Neural cell (in vitro differentiated cells): ENCODE results near the gene FGGY. TPM values are rescaled to one million over a fixed set of nuclear protein-coding genes. Genes with fewer than 3 reads are reported as not detected.

Experiments
- H2AFZ ChIP-seq: fragments of 200-600, 300-800 bp; sonication (generic), shearing (Covaris generic); 2 replicates; pipeline ENCODE4 v1.6.0; 2014; ENCODE audit warnings: low read depth, mild to moderate bottlenecking, antibody characterized with exemption, low read length, moderate library complexity
- H3F3A ChIP-seq: fragments of 200-600 bp; shearing (Covaris generic); 2 replicates; pipeline ENCODE4 v1.6.1; 2016; ENCODE audit warnings: mild to moderate bottlenecking, moderate library complexity, mixed read lengths, antibody characterized with exemption, low read length; ENCODE audit not compliant: insufficient read depth, poor library complexity, severe bottlenecking
- H3K27ac ChIP-seq: fragments of 200-600, 300-800 bp; sonication (generic), shearing (Covaris generic); 2 replicates; pipeline ENCODE4 v1.5.1; 2014; ENCODE audit warnings: mild to moderate bottlenecking, low read length, moderate library complexity
- H3K27me3 ChIP-seq: fragments of 300-800, 200-600 bp; sonication (generic), shearing (Covaris generic); 2 replicates; pipeline ENCODE4 v1.6.0; 2014; ENCODE audit warnings: mild to moderate bottlenecking, low read depth, low read length, moderate library complexity; ENCODE audit not compliant: insufficient read depth
- H3K36me3 ChIP-seq: fragments of 300-800, 200-600 bp; sonication (generic), shearing (Covaris generic); 2 replicates; pipeline ENCODE4 v1.5.1; 2014; ENCODE audit warnings: mild to moderate bottlenecking, antibody characterized with exemption, low read length, moderate library complexity; ENCODE audit not compliant: insufficient read depth
- H3K4me2 ChIP-seq: fragments of 300-800, 200-600 bp; sonication (generic), shearing (Covaris generic); 2 replicates; pipeline ENCODE4 v1.6.0; 2014; ENCODE audit warnings: mild to moderate bottlenecking, low read length
- H3K4me3 ChIP-seq: fragments of 300-800, 200-600 bp; sonication (generic), shearing (Covaris generic); 2 replicates; pipeline ENCODE4 v1.5.1; 2014; ENCODE audit warnings: mild to moderate bottlenecking, low read length, moderate library complexity
- H3K79me2 ChIP-seq: fragments of 200-600 bp; shearing (Covaris generic); replicated peaks from 2 replicates; pipeline ENCODE4 v1.6.0; 2014; ENCODE audit warnings: mild to moderate bottlenecking, low read length, moderate library complexity; ENCODE audit not compliant: insufficient read depth
- H3K9ac ChIP-seq: fragments of 300-800, 200-600 bp; sonication (generic), shearing (Covaris generic); 2 replicates; pipeline ENCODE4 v1.6.1; 2016; ENCODE audit warnings: mild to moderate bottlenecking, low read length, mixed read lengths
- H3K9me2 ChIP-seq: fragments of 200-600 bp; shearing (Covaris generic); 2 replicates; pipeline ENCODE4 v1.6.1; 2016; ENCODE audit warnings: mild to moderate bottlenecking, low read length, mixed read lengths; ENCODE audit not compliant: insufficient read depth
- H3K9me3 ChIP-seq: fragments of 200-600, 300-800 bp; sonication (generic), shearing (Covaris generic); 2 replicates; pipeline ENCODE4 v1.6.1; 2016; ENCODE audit warnings: mild to moderate bottlenecking, mixed run types, low read length, moderate library complexity, mixed read lengths
- H4K20me1 ChIP-seq: fragments of 200-600 bp; shearing (Covaris generic); 2 replicates; pipeline ENCODE4 v1.6.1; 2016; ENCODE audit warnings: mild to moderate bottlenecking, mixed run types; ENCODE audit not compliant: insufficient read depth
- CTCF ChIP-seq: fragments of 450-650 bp; IDR thresholded peaks from 2 replicates; pipeline ENCODE4 v1.5.1; 2014; ENCODE audit warnings: antibody characterized with exemption, mild to moderate bottlenecking, moderate library complexity; ENCODE audit not compliant: poor library complexity, severe bottlenecking
- EP300 ChIP-seq: fragments of 450-650 bp; conservative IDR thresholded peaks from 2 replicates; pipeline ENCODE4 v1.6.1; 2014; ENCODE audit warnings: antibody characterized with exemption, mild to moderate bottlenecking, moderate library complexity; ENCODE audit not compliant: poor library complexity, severe bottlenecking
- EZH2 ChIP-seq: fragments of 200-600, 300-800 bp; shearing (Covaris generic), sonication (generic); IDR thresholded peaks from 2 replicates; pipeline ENCODE4 v1.6.1; 2014; ENCODE audit warnings: antibody characterized with exemption, low read length, borderline replicate concordance, mild to moderate bottlenecking; ENCODE audit not compliant: insufficient read depth, poor library complexity, severe bottlenecking
- MXI1 ChIP-seq: fragments of 450-650 bp; conservative IDR thresholded peaks from 2 replicates; pipeline ENCODE4 v1.6.1; 2014; ENCODE audit warnings: antibody characterized with exemption, mild to moderate bottlenecking; ENCODE audit not compliant: poor library complexity, severe bottlenecking
- POLR2AphosphoS5 ChIP-seq: IDR thresholded peaks from 2 replicates; pipeline ENCODE4 v1.6.1; 2012
- RAD21 ChIP-seq: fragments of 450-650 bp; conservative IDR thresholded peaks from 2 replicates; pipeline ENCODE4 v1.6.1; 2014; ENCODE audit warnings: antibody characterized with exemption, mild to moderate bottlenecking, moderate library complexity
- REST ChIP-seq: IDR thresholded peaks from 2 replicates; pipeline ENCODE4 v1.6.1; 2012; ENCODE audit warnings: borderline replicate concordance
- SMC3 ChIP-seq: fragments of 450-650 bp; conservative IDR thresholded peaks from 2 replicates; pipeline ENCODE4 v1.6.1; 2014; ENCODE audit warnings: antibody characterized with exemption, mild to moderate bottlenecking, moderate library complexity; ENCODE audit not compliant: poor library complexity
- TAF1 ChIP-seq: IDR thresholded peaks from 2 replicates; pipeline ENCODE4 v1.6.1; 2012; ENCODE audit warnings: low read depth
- polyA plus RNA-seq: library from polyadenylated mRNA; depleted of rRNA; stranded (reverse); fragments of >200 nt; gene quantifications from 2 replicates; pipeline ENCODE4 v1.2.3, GENCODE V29; 2014

Gene FGGY
- polyA plus RNA-seq, 1 donor from 2014 or later, result 7.4 TPM

DNA sequence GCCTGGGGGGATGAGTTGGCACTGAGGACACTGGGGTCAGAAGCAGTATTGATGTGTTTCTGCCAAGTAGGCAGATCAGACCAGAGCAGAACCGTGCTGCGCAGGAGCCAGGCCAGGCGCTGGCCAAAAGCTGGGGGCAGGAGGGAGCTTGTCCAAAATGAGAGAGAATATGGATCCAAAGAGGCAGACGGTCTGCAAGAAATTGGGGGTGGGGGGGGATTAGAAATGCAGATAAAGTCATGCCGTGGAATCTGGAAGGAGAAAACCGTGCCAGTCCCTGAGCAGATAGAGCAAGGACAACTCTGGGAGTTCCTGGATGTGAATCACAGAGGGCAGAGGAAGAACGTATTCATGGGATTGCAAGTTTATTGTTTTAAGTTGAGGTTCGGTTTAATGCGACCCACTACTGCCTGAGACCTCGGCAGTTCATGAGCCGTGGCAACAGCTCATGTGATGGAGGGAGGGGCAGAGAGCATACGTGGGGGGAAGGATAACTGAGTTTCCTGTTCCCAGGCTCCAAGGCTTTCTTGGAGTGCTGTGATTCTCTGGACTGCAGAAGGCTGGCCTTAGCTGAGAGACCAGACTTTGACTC lies 224.0 kb downstream of the FGGY start:
- TF ChIP-seq RAD21 (no peak), MXI1 (no peak), CTCF (no peak), EP300 (no peak), EZH2 (no peak), REST (no peak), SMC3 (no peak), TAF1 (no peak), POLR2AphosphoS5 (no peak)
- Histone ChIP-seq H3K9me2 (no peaks in the 10 kb centered on the region), H3K4me3 (no peak overlapping the region), H3K27me3 (no peaks in the 10 kb centered on the region), H3K4me2 (no peak overlapping the region), H3K9me3 (no peaks in the 10 kb centered on the region), H3K27ac (no peak overlapping the region), H3F3A (no peaks in the 10 kb centered on the region), H4K20me1 (no peaks in the 10 kb centered on the region), H2AFZ (no peak overlapping the region), H3K36me3 (no peaks in the 10 kb centered on the region), H3K9ac (no peak overlapping the region), H3K79me2 (no peaks in the 10 kb centered on the region)

DNA sequence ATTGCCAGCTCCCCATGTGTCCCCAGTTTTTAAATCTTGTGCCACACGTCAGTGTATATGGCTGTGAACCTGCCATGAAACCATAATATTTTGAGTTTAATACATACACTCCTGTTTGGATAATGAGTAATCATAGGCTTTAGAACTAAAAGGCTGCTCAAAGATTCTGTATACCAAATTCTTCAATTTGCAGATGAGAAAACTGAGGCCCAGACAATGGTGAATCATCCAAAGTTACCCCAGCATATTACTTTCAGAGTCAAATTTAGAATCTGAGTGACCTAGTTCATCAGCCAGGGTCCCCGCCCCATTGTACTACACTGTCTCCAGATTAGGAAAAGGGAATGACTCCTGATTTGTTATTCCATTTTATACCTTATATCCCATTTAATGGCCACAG lies 224.6 kb downstream of the FGGY start:
- no peak overlapping the region for H3K9ac ChIP-seq
- TF ChIP-seq EP300 (no peak), SMC3 (no peak), EZH2 (no peak)
- no peak overlapping the region for H3K4me2 ChIP-seq
- H3K9me3 ChIP-seq, result no peaks in the 10 kb centered on the region
- H4K20me1 ChIP-seq, result no peaks in the 10 kb centered on the region
- H3K27me3 ChIP-seq, result no peaks in the 10 kb centered on the region
- H3K36me3 ChIP-seq, result no peaks in the 10 kb centered on the region
- no peak overlapping the region for H3K4me3 ChIP-seq
- H3K9me2 ChIP-seq, result no peaks in the 10 kb centered on the region
- H3K79me2 ChIP-seq, result no peaks in the 10 kb centered on the region
- no peak overlapping the region for H3K27ac ChIP-seq
- no peak overlapping the region for H2AFZ ChIP-seq
- no peaks in the 10 kb centered on the region for H3F3A ChIP-seq
